ENCODE data around the gene UTP15.
A peak's percentile ranks its signal among the peaks of the same experiment; 100 is the strongest.

The UTP15 gene

DNA sequence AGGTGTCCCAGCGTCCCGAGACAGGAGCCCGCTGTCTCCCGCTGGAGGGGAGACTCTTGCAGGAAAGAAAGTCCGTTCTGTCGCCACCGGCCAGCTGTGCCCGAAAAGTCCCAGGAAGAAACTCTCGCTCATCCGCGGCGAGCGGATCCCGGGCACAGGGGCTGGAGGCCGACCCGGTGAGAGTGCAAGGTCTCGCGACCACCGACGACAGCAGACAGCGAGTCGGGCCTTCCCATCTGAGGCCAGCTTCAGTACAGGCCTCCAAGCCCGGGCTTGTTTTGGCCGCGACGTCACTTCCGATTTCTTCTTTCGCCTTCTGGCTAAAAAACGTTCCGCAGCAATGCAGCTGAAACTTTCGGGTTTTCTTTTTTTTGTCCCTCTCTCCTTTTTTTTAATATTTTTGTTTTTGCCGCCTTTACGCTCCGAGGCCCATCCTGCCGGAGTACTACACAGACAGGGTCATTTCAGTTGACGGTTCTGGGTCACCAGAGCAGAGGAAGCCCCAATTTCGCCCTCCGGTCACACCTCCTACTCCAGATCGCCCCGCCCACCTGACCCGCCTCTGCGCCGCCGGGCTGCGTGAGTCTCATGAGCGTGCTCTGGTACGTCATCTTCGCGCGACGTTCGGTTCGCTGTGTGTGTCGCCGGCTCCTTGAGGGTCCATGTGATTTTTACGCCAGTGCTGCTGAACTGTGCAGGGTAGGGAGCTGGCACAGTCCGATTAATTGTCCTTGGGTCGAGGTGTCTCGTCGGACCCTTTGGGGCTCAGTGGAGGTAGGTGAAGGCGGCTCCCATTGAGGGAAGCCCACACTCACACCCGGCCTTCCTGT lies at the start of gene UTP15, which contains the start of gene ANKRA2:
Gene UTP15 (plus strand): TSS at position 605 of the 830 bp plus-strand sequence. CDS start 1,602 bp downstream, outside the sequence.
Gene ANKRA2 (minus strand): TSS at position 501 of the 830 bp plus-strand sequence. CDS start 2,758 bp downstream, outside the sequence.
- DNase-seq (ENCODE audit: low read depth) = peak; percentile 93
- peak within 1 kb of the TSS; percentile 78 for H3K4me3 ChIP-seq (ENCODE audit: low read depth, low read length)
- TF ChIP-seq, protein P1, sequence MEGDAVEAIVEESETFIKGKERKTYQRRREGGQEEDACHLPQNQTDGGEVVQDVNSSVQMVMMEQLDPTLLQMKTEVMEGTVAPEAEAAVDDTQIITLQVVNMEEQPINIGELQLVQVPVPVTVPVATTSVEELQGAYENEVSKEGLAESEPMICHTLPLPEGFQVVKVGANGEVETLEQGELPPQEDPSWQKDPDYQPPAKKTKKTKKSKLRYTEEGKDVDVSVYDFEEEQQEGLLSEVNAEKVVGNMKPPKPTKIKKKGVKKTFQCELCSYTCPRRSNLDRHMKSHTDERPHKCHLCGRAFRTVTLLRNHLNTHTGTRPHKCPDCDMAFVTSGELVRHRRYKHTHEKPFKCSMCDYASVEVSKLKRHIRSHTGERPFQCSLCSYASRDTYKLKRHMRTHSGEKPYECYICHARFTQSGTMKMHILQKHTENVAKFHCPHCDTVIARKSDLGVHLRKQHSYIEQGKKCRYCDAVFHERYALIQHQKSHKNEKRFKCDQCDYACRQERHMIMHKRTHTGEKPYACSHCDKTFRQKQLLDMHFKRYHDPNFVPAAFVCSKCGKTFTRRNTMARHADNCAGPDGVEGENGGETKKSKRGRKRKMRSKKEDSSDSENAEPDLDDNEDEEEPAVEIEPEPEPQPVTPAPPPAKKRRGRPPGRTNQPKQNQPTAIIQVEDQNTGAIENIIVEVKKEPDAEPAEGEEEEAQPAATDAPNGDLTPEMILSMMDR (IDR thresholded peaks at IDR 0.05; ENCODE audit: low read depth, low read length, missing control alignments) = no peak

DNA sequence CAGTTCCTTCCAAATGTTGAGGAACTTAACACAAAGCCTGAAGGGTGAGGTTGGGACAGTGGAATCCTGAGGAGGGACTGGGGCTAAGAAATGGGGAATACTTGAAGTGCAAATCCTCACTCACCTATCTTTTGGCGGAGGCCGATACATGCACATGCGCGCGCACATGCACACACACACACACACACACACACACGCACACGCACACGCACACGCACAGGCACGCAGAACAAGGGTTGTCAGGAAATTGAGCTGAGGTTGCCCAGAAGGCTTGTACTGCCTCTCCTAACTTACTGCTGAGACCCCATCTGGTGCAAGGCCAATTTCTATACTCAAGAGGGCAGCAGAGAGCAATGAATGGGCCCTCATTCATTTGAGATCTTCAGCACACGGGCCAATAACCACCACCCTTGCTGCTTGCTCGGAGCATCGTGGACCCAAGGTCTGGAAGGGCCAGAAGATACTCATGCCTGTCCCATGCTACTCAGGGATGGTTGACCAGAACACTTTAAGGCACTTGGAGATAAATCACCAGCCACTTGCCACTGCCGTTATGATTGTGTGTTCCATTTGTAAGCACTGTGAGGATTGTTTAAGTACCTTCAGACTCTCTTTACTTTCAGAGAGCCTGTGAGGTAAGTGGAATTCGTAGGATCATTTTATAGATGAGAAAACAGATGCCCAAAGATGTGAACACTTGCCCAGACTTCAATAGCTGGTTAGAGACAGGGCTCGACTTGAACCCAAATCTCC lies 45.8 kb upstream of the UTP15 start:
- no peak overlapping the region for H3K4me3 ChIP-seq (ENCODE audit: low read depth, low read length)
- DNase-seq (ENCODE audit: low read depth) = peak; percentile 56
- TF ChIP-seq, protein P1 (IDR thresholded peaks at IDR 0.05; ENCODE audit: low read depth, low read length, missing control alignments) = peak; percentile 90

DNA sequence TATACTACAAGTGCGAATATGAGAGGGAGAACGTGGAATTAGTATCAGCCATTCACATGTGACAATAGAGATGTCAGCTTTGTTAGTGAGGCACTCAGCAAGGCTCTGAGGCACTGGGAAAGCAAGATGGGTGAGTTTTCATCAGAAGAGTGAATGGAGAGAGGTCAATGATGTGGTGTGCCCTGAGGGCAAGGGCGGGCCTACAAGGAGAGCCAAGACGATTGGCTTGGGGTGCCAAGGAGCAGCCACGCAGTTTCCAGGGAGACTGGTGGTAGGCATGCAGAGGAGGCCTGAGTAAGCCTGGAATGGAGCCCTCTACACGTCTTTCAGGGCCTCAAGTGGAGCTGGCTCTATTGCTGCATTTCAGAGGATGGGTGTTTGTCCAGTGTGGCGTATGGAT lies 42.6 kb upstream of the UTP15 start:
- DNase-seq (ENCODE audit: low read depth) = no peak
- TF ChIP-seq, protein P1 (IDR thresholded peaks at IDR 0.05; ENCODE audit: low read depth, low read length, missing control alignments) = no peak
- H3K4me3 ChIP-seq (ENCODE audit: low read depth, low read length) = no peak overlapping the region

GRCh38 chr5:73523861-73524260 lies 41.7 kb upstream of the UTP15 start:
- no peak for DNase-seq (ENCODE audit: low read depth)
- no peak overlapping the region for H3K4me3 ChIP-seq (ENCODE audit: low read depth, low read length)
- TF ChIP-seq, protein P1 (IDR thresholded peaks at IDR 0.05; ENCODE audit: low read depth, low read length, missing control alignments) = no peak

GRCh38 chr5:73525606-73526203 lies 39.8 kb upstream of the UTP15 start:
- no peak overlapping the region for H3K4me3 ChIP-seq (ENCODE audit: low read depth, low read length)
- TF ChIP-seq, protein P1 (IDR thresholded peaks at IDR 0.05; ENCODE audit: low read depth, low read length, missing control alignments) = no peak
- DNase-seq (ENCODE audit: low read depth) = no peak

DNA sequence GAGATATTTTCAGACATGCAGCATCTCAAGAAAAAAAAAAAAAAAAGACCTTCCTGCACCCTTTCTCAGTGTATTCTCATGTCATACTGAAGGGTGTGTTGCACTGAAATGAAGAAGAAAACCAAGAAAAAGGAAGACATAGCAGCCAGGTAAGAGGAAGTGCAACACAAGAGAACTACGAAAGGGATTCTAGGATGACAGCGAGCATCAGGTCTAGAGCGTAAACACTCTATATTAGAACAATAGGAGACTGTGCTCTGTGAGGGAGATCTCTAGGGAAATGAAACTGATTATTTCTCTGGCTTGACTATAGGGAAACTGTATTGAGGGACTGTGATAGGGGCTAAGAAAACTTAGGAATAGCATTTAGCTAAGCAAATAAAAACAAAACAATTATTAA lies 37.3 kb upstream of the UTP15 start:
- no peak for DNase-seq (ENCODE audit: low read depth)
- TF ChIP-seq, protein P1 (IDR thresholded peaks at IDR 0.05; ENCODE audit: low read depth, low read length, missing control alignments) = no peak
- H3K4me3 ChIP-seq (ENCODE audit: low read depth, low read length) = no peak overlapping the region
